GM18951 (cell line): ENCODE data around the gene VCX2.
"Not testable (repeated sequence)": the region's sequence is repeated elsewhere in the genome, so short reads cannot be mapped to it uniquely, and the experiment has no call there.

Experiments used
- POLR2A ChIP-seq: IDR thresholded peaks from 4 replicates; pipeline ENCODE4 v1.6.1; 2011; ENCODE audit warnings: mild to moderate bottlenecking; ENCODE audit not compliant: insufficient read length, insufficient read depth; ENCODE audit errors: extremely low read depth
- in situ Hi-C: fragments of 300-500 bp; cut with MboI; formaldehyde crosslinking; loops from one replicate; pipeline ENCODE4 v1.12.0; 2022; ENCODE audit warnings: low sequenced_read_pairs, mixed read lengths, inconsistent platforms; ENCODE audit not compliant: unreplicated experiment

Gene VCX2

GRCh38 chrX:8141896-8142295, 29.2 kb downstream of the VCX2 start:
- in situ Hi-C loops = no loop called here
- TF ChIP-seq POLR2A = no peak

GRCh38 chrX:8140986-8141744, 29.9 kb downstream of the VCX2 start:
- in situ Hi-C loops = no loop called here

GRCh38 chrX:8139716-8140115, 31.4 kb downstream of the VCX2 start:
- no peak for TF ChIP-seq POLR2A
- in situ Hi-C loops = no loop called here

More at GRCh38 chrX:8140986-8141744, 29.9 kb downstream of the VCX2 start:
- TF ChIP-seq POLR2A = no peak

GRCh38 chrX:8138252-8138651, 32.8 kb downstream of the VCX2 start:
- in situ Hi-C loops = no loop called here
- TF ChIP-seq POLR2A = no peak

GRCh38 chrX:8126648-8127047, 44.4 kb downstream of the VCX2 start:
- in situ Hi-C loops = no loop called here
- no peak for TF ChIP-seq POLR2A

- TF ChIP-seq POLR2A = no peak
- in situ Hi-C loops = no loop called here
Observed at GRCh38 chrX:8126092-8126491, 45.0 kb downstream of the VCX2 start.

GRCh38 chrX:8125566-8125965, 45.5 kb downstream of the VCX2 start:
- in situ Hi-C loops = no loop called here
- no peak for TF ChIP-seq POLR2A

- TF ChIP-seq POLR2A = no peak
- in situ Hi-C loops = no loop called here
Observed at GRCh38 chrX:8122538-8122937, 48.5 kb downstream of the VCX2 start.

GRCh38 chrX:8121391-8121790, 49.7 kb downstream of the VCX2 start:
- in situ Hi-C loops = not testable (repeated sequence)
